ENCODE data around the gene PIGT. TPM values are rescaled to one million over a fixed set of nuclear protein-coding genes. Genes with fewer than 3 reads are reported as not detected.

Gene PIGT
- total RNA-seq, 2 experiments from 2014 or later, result 89.2 to 104 TPM

DNA sequence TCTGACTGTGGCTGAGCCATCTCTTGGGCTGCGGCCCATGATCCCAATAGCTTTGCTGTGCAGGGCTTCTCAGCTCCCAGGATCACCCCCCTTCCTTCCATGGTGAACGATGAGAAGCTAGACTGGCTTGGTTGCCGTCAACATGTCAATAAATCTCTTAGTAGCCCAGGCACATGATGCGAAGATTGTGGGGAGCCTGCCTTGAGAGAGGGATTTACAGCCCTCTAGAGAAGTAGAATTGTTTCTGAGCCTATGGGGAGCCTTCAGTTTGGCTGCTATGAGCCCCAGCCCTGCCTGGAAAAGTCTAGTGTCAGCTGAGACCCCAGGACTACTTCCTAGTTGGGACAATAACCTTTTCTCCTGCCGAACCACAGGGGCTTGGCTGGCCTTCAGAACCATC lies 3.3 kb upstream of the PIGT start:
- peaks cover 28% of the 10 kb centered on the region for H3K79me2 ChIP-seq (ENCODE audit: insufficient read depth, low read depth, low read length)
- no peak overlapping the region for H2AFZ ChIP-seq (ENCODE audit: low read length)
- peaks cover 27% of the 10 kb centered on the region for H3K4me1 ChIP-seq (ENCODE audit: insufficient read depth, low read length, poor library complexity, severe bottlenecking)
- H4K20me1 ChIP-seq (ENCODE audit: insufficient read depth, low read length), result peaks cover 6% of the 10 kb centered on the region; the same call in 1 of the 2 replicates
- CTCF ChIA-PET (ENCODE audit: unreplicated experiment), result interaction anchor here (0.6 kb wide), 1 partner anchor 205 kb away, joined by 3 read pairs; no protein-coding TSS in a partner anchor
- TF ChIP-seq, protein P1, sequence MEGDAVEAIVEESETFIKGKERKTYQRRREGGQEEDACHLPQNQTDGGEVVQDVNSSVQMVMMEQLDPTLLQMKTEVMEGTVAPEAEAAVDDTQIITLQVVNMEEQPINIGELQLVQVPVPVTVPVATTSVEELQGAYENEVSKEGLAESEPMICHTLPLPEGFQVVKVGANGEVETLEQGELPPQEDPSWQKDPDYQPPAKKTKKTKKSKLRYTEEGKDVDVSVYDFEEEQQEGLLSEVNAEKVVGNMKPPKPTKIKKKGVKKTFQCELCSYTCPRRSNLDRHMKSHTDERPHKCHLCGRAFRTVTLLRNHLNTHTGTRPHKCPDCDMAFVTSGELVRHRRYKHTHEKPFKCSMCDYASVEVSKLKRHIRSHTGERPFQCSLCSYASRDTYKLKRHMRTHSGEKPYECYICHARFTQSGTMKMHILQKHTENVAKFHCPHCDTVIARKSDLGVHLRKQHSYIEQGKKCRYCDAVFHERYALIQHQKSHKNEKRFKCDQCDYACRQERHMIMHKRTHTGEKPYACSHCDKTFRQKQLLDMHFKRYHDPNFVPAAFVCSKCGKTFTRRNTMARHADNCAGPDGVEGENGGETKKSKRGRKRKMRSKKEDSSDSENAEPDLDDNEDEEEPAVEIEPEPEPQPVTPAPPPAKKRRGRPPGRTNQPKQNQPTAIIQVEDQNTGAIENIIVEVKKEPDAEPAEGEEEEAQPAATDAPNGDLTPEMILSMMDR (conservative IDR thresholded peaks at IDR 0.05; ENCODE audit: low read length), result no peak
- TF ChIP-seq EZH2phosphoT487 (IDR thresholded peaks at IDR 0.05; ENCODE audit: borderline replicate concordance, low read depth, low read length), result no peak
- H3K4me2 ChIP-seq (ENCODE audit: low read length), result no peak overlapping the region
- no peaks in the 10 kb centered on the region for H3K9me3 ChIP-seq (ENCODE audit: low read length)
- H3K36me3 ChIP-seq (ENCODE audit: insufficient read depth, low read length), result peaks cover under 1% of the 10 kb centered on the region; the same call in 1 of the 2 replicates
- no peak for DNase-seq (ENCODE audit: low spot score)
- no TSS peak for BruUV-seq (replicated peaks)
- POLR2A ChIA-PET, result interaction anchor here (1.3 kb wide), 1 partner anchor 8 kb away, joined by 5 read pairs; no protein-coding TSS in a partner anchor
- intact Hi-C loops (cut with micrococcal nuclease; ENCODE audit: unreplicated experiment), result no loop called here
- H3K27ac ChIP-seq (ENCODE audit: low read depth, low read length, poor library complexity, severe bottlenecking), result no peak overlapping the region
- H3K9me2 ChIP-seq (ENCODE audit: insufficient read depth, low read length), result no peaks in the 10 kb centered on the region
- H3K4me3 ChIP-seq (ENCODE audit: low read depth, low read length, poor library complexity, severe bottlenecking), result no peak overlapping the region

DNA sequence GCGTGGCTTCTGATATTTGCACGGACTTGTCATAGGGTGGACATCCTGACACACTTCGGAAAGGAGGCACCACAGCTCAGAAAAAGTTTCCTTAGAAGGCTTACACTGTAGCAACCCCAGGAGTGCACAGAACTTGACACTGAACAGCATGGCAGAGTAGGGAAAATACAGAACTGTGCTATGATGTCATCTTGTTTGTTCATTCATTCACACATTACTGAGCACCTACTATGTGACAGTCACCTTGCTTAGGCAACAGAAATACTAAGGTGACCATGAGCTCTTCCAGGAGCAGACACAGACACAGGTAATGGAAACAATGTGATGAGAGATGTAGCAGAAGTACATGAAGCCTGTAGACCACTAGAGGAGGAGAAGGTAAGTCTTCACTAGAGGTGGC lies 2.5 kb upstream of the PIGT start:
- Histone ChIP-seq H3K9me2 (ENCODE audit: insufficient read depth, low read length) (no peaks in the 10 kb centered on the region), H3K79me2 (ENCODE audit: insufficient read depth, low read depth, low read length) (peaks cover 36% of the 10 kb centered on the region), H3K4me1 (ENCODE audit: insufficient read depth, low read length, poor library complexity, severe bottlenecking) (peaks cover 35% of the 10 kb centered on the region), H3K9me3 (ENCODE audit: low read length) (no peaks in the 10 kb centered on the region), H3K27ac (ENCODE audit: low read depth, low read length, poor library complexity, severe bottlenecking) (no peak overlapping the region), H3K36me3 (ENCODE audit: insufficient read depth, low read length) (peaks cover 9% of the 10 kb centered on the region; the same call in 1 of the 2 replicates), H4K20me1 (ENCODE audit: insufficient read depth, low read length) (peaks cover 6% of the 10 kb centered on the region; the same call in 1 of the 2 replicates), H3K4me3 (ENCODE audit: low read depth, low read length, poor library complexity, severe bottlenecking) (no peak overlapping the region), H3K4me2 (ENCODE audit: low read length) (no peak overlapping the region), H2AFZ (ENCODE audit: low read length) (no peak overlapping the region)
- intact Hi-C loops (cut with micrococcal nuclease; ENCODE audit: unreplicated experiment), result no loop called here
- no peak for DNase-seq (ENCODE audit: low spot score)
- ChIA-PET POLR2A (interaction anchor here (0.8 to 1.5 kb wide), 3 partner anchors 9 to 28 kb away, joined by 3 to 5 read pairs (median 3); no protein-coding TSS in a partner anchor), CTCF (ENCODE audit: unreplicated experiment) (interaction anchor here (0.7 to 1.2 kb wide), 2 partner anchors 23 to 39 kb away, joined by 3 to 7 read pairs; no protein-coding TSS in a partner anchor)
- no TSS peak for BruUV-seq (replicated peaks)
- no peak for TF ChIP-seq EZH2phosphoT487 (IDR thresholded peaks at IDR 0.05; ENCODE audit: borderline replicate concordance, low read depth, low read length)
- TF ChIP-seq, protein P1 (conservative IDR thresholded peaks at IDR 0.05; ENCODE audit: low read length), result no peak

DNA sequence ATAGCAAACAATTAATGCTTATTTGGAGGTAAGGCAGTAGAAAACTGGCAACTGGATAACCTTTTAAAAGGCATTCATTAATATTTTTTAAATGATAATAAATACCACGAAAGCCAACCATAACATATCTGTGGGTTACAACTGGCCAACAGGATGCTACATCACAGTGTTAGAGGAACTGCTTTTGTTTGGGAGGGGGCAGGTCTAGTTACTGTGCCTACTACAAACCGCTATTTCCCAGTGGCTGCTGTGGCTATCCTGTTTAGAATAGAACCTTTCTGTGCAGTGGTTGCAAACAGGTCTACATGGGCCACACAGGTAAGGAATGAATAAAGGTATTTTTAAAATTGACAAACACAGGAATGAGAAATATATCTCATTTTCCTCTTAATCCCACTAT lies 976 bp downstream of the PIGT start:
- peaks cover 43% of the 10 kb centered on the region for H3K36me3 ChIP-seq (ENCODE audit: insufficient read depth, low read length)
- peak overlapping the region; percentile 84 for H3K27ac ChIP-seq (ENCODE audit: low read depth, low read length, poor library complexity, severe bottlenecking)
- peak; percentile 52 for DNase-seq (ENCODE audit: low spot score)
- peaks cover 55% of the 10 kb centered on the region for H3K4me1 ChIP-seq (ENCODE audit: insufficient read depth, low read length, poor library complexity, severe bottlenecking)
- TF ChIP-seq EZH2phosphoT487 (IDR thresholded peaks at IDR 0.05; ENCODE audit: borderline replicate concordance, low read depth, low read length), result no peak
- TF ChIP-seq, protein P1 (conservative IDR thresholded peaks at IDR 0.05; ENCODE audit: low read length), result no peak
- TSS peak; percentile 70 for BruUV-seq (replicated peaks)
- intact Hi-C loops (cut with micrococcal nuclease; ENCODE audit: unreplicated experiment), result loop anchor here (1.0 to 5.0 kb wide), 3 partner anchors 15 to 555 kb away; partner anchors contain the start of genes SYS1 and ZNF335
- H3K9me3 ChIP-seq (ENCODE audit: low read length), result no peaks in the 10 kb centered on the region
- peak overlapping the region; percentile 98 for H3K4me3 ChIP-seq (ENCODE audit: low read depth, low read length, poor library complexity, severe bottlenecking)
- H3K4me2 ChIP-seq (ENCODE audit: low read length), result peak overlapping the region; percentile 98
- H2AFZ ChIP-seq (ENCODE audit: low read length), result no peak overlapping the region
- CTCF ChIA-PET (ENCODE audit: unreplicated experiment), result no interaction called here
- H3K9me2 ChIP-seq (ENCODE audit: insufficient read depth, low read length), result no peaks in the 10 kb centered on the region
- POLR2A ChIA-PET, result interaction anchor here (0.5 to 0.6 kb wide), 2 partner anchors 22 to 505 kb away, joined by 3 to 4 read pairs; no protein-coding TSS in a partner anchor
- H3K79me2 ChIP-seq (ENCODE audit: insufficient read depth, low read depth, low read length), result peaks cover 42% of the 10 kb centered on the region
- peaks cover 6% of the 10 kb centered on the region; the same call in 1 of the 2 replicates for H4K20me1 ChIP-seq (ENCODE audit: insufficient read depth, low read length)
